HPDE6-E6E7 (cell line): ENCODE measurements around the gene C2orf74.
"Not testable (repeated sequence)": the region's sequence is repeated elsewhere in the genome, so short reads cannot be mapped to it uniquely, and the experiment has no call there.

Experiments
- DNase-seq: peaks from one replicate; pipeline ENCODE4 v3.0.0; 2011; ENCODE audit warnings: missing footprints; ENCODE audit errors: extremely low spot score

Gene C2orf74

DNA sequence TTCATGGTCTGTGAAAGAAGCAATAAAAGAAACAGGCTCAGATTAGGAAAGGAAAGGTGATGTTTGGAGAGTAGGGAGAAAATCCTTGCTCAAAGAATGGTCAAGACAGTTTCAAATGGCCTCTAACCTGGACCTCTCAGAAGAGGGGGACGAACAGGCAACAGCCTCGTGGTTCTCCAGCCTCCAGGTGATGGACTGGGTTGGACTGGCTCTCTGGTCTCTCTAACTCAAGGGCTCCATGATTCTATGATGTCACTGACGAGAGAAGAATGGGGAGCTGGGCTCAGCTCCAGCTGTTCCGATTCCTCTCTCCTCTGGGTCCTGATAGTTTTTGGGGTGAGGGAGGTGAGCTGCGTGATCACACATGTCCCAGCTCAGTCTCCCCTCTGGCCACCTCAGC is at the start of gene C2orf74:
Gene C2orf74, plus strand, starts transcription at position 301 of the 400 bp plus-strand sequence. CDS start 327 bp downstream, outside the sequence.
- DNase-seq: no peak

GRCh38 chr2:61114147-61114546 is 47.8 kb upstream of the C2orf74 start:
- no peak for DNase-seq

GRCh38 chr2:61116302-61116701 is 45.7 kb upstream of the C2orf74 start:
- DNase-seq: no peak

DNA sequence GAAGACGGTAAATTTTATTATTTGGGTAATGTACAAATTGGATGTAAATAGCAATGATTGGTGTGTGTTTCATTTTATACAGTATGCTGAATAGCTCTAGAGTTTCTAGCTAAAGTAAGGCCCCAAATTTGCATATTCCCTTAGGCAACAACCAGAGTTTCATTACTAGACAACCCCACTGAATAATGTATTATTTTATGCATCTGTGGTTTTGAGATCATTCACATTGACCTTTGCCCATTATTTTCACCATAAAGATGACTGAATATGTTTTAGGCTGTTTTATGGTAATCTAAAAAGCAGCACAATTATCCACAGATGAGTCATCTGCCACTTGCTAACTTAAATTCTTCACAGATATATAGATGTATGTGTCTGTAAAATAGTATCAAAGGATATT is 44.5 kb upstream of the C2orf74 start:
- no peak for DNase-seq

GRCh38 chr2:61125123-61125710 is 36.8 kb upstream of the C2orf74 start:
- DNase-seq: no peak

- DNase-seq: no peak
Measured at GRCh38 chr2:61125798-61126197, 36.2 kb upstream of the C2orf74 start.

DNA sequence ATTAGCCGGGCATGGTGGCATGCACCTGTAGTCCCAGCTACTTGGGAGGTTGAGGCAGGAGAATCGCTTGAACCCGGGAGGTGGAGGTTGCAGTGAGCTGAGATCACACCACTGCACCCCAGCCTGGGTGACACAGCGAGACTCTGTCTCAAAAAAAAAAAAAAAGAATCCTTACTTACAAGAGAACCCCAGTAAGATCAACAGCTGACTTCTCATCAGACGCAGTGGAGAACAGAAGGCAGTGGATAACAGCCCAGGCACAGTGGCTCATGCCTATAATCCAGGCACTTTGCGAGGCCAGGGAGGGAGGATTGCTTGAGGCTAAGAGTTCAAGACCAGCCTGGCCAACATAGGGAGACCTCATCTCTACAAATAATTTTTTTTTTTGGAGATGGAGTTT is 33.9 kb upstream of the C2orf74 start:
- DNase-seq: not testable (repeated sequence)

- DNase-seq: no peak
Measured at GRCh38 chr2:61134141-61134540, 27.8 kb upstream of the C2orf74 start.

- peak; percentile 37 for DNase-seq
Measured at GRCh38 chr2:61135510-61135909, 26.5 kb upstream of the C2orf74 start.

DNA sequence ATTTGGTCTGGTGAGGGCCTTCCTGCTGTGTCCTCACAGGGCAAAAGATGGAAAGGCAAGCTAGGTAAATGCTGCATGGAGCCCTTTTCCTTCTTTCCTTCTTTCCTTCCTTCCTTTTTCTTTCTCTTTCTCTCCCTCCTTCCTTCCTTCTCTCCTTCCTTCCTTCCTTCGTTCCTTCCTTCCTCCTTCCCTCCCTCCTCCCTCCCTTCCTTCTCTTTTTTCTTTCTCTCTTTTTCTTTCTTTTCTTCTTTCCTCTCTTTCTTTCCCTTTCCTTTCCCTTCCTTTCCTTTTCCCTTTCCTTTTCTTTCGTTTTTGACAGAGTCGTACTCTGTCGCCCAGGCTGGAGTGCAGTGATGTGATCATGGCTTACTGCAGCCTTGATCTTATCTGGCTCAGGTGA is 23.1 kb upstream of the C2orf74 start:
- no peak for DNase-seq

- no peak for DNase-seq
Measured at GRCh38 chr2:61141151-61141550, 20.8 kb upstream of the C2orf74 start.

DNA sequence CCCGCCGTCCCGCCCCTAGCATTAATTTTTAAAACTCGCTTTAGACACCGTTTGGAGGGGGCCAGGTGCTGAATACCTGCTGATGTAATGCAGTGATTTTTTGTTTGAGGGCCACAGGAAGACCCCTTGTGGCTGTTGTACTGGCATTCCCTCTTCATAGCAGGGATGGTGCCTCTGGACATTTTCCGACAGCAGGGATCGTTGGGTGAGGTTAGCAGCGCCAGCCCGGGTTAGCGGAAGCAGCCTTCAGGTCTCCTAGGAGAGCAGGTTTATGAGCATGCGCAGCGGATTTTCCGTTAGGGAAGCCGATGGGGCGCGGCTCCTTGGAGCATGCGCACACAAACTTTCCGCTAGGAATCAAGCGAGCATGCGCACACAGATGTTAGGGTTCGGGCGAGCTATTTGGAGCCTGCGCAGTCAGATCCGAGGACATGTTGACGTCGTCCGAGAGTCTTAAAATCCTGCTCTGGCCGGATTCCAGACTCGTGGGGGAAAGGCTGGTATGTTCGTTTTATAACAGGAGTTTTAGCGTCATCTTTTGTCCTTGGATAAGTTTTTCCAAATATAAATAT is 17.2 kb upstream of the C2orf74 start:
- DNase-seq: peak; percentile 97

DNA sequence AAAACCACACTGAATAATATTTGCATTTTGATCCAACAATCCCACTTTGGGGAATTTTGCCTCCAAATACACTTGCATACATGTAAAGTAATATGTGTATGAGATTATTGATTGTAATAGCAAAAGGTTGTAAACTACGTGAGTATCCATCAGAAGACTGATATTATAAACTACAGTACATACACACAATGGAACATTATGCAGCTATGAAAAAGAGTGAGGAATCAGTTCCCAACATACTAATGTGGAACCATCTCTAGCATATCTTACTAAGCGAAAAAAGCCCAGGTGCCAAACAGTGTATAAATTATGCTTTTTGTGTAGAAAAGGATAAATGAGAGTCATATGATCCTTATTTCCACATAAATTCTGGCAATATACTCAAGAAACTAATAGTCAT is 16.0 kb upstream of the C2orf74 start:
- no peak for DNase-seq

DNA sequence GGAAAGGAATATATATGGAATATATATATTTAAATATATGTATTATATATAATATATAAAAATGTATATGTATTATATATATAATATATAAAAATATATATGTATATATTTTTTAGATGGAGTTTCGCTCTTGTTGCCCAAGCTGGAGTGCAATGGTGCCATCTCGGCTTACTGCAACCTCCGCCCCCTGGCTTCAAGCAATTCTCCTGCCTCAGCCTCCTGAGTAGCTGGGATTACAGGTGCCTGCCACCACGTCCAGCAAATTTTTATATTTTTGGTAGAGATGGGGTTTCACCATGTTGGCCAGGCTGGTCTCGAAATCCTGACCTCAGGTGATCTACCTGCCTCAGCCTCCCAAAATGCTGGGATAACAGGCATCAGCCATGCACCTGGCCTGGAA is 13.9 kb upstream of the C2orf74 start:
- not testable (repeated sequence) for DNase-seq

DNA sequence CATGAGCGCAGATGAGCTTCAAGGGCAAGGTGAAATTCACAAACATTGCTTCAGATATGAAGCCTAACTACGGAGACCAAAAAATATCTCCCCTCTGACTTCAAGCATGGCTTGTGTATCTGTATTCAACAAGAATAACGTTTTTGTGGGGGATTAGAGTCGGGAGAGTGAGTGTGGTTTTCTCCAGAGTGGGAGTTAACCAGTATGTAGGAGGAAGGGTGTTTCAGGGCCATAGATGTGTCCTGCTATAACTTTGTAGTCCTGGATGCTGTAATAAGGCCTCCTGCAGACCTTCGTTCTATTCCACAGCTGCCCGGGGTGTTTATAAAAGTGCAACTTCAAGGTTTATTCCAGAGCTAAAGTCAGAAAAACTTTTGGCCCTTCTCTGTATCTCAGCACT is 12.9 kb upstream of the C2orf74 start:
- DNase-seq: no peak

DNA sequence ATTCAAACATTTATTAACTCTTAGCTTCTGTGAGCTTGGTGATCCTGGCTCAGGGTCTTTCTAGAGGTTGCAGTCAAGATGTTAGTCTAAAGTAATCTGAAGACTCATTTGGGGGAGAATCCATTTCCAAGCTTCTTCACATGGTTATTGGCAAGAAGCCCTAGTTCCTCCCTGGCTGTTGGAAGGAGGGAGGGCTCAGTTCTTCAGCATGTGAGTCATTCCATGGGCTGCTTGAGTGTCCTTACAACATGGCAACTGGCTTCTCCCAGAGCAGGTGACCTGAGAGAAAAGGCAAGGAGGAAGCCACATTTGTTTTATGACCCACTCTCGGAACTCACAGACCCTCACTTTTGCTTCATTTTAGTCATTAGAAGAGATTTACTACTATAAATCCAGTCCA is 10.6 kb upstream of the C2orf74 start:
- DNase-seq: no peak

- no peak for DNase-seq
Measured at GRCh38 chr2:61157371-61158003, 4.5 kb upstream of the C2orf74 start.

DNA sequence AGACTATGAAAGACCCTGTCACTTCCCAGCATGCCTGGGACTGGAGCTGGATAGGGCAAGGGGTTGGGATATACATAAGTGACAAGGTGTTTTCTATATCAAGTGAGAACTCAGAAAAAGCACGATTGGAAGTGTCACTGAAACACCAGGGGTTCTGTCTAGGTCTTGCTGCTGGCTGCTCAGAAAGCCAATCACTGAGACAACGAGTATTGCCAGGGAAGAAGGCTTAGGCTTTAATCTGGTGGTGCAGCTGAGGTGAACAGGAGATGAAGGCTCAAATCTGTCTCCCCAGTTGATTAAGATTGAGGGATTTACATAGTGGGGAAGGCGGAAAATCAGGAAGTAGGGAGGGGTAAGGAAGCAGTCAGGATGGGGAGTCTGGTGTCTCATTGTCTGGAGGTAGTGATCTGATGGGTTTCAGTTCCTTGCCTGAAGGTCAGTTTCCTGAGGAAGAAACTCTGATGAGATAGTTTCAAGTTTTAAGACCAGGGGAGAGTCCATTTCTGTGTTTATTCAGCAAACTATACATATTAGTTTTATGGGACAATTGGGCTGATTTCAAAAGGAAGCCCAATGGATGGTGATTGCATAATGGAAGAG is 3.5 kb upstream of the C2orf74 start:
- no peak for DNase-seq

DNA sequence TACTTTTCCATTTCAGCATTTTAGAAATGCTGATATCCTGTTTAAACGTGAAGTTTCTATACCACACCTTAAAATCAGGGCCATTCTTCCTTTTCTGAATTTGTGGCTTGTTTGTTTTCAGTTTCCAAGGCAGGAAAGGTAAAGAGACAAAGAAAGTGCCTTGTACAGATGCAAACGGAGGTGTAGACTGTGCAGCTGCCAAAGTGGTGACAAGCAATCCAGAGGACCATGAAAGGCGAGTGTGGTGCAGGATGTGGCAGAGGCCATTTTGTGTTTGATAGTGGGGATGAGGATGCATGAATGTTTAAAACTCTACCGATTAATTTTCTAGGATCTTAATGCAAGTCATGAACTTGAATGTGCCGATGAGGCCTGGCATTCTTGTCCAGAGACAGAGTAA is 733 bp downstream of the C2orf74 start:
- DNase-seq: no peak

GRCh38 chr2:61165082-61165481 is 3.1 kb downstream of the C2orf74 start:
- not testable (repeated sequence) for DNase-seq

DNA sequence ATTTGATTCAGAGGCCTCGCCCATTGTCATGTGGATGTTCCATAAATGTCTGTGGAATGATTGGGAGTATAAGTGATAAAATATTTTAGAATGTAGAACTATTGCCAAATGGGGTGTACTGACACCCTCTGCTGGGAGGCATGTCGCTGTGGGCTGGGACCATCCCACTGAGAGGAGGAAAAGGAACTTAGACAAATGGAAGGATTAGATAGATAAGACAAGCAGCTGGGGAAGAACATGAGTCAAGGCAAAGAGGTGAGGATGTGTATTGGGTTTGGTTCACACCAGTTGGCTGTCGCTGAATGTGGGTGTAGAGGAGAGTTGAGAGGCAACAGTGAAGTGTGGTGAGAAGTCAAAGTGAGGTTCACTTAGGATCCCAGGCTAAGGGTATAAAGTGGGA is 4.0 kb downstream of the C2orf74 start:
- DNase-seq: no peak

DNA sequence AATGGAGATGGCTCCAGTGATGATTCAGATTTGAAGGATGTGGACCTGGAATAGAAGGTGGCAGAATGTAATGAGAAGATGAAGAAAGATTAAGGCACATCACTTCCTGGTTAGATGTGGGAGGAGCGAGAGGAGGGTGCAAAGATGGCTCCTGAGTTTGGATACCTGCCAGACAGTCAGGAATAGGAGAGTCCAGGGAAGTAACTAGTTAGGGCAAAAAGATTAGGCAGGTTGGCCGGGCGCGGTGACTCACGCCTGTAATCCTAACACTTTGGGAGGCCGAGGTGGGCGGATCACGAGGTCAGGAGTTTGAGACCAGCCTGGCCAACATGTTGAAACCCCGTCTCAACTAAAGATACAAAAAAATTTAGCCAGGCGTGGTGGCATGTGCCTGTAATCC is 5.6 kb downstream of the C2orf74 start:
- no peak for DNase-seq

- no peak for DNase-seq
Measured at GRCh38 chr2:61172671-61173070, 10.7 kb downstream of the C2orf74 start.
